H1 (cell line): ENCODE results near the gene PRKCH. TPM values are rescaled to one million over a fixed set of nuclear protein-coding genes. Genes with fewer than 3 reads are reported as not detected.

ENCODE experiments used
- CTCF ChIA-PET: fragments of 300-600 bp; sonication (Branson Sonifier 250); formaldehyde crosslinking; loops from one replicate; lab custom pipeline; 2021; ENCODE audit not compliant: partially characterized antibody; lab: Charles Lee
- POLR2A ChIA-PET: fragments of 300-600 bp; sonication (Branson Sonifier 250); formaldehyde crosslinking; loops from one replicate; lab custom pipeline; 2021; ENCODE audit warnings: inconsistent platforms; ENCODE audit not compliant: partially characterized antibody; lab: Charles Lee
- DNase-seq, 2 experiments: peaks; one replicate each; pipeline versions ENCODE4 v3.0.0 to v3.0.0-alpha.2; 2010 to 2022; ENCODE audit warnings: low spot score in 2 of 2, low read depth in 1 of 2, mixed read lengths in 1 of 2
- FAIRE-seq: peaks from 2 replicates; lab custom pipeline; 2011; peaks lifted over from hg19 to GRCh38; lab: Jason Lieb, UNC
- H2AFZ ChIP-seq: 2 replicates; pipeline ENCODE4 v1.8.1; 2012; ENCODE audit warnings: low read length, inconsistent platforms
- H2AK5ac ChIP-seq: 2 replicates; pipeline ENCODE4 v1.6.1; 2013; ENCODE audit warnings: low read depth, low read length
- H2BK120ac ChIP-seq: replicated peaks from 2 replicates; pipeline ENCODE3; 2013; ENCODE audit warnings: low read depth, low read length, inconsistent platforms
- H2BK12ac ChIP-seq: 2 replicates; pipeline ENCODE4 v1.6.1; 2013; ENCODE audit warnings: low read depth, low read length
- H2BK15ac ChIP-seq: 2 replicates; pipeline ENCODE4 v1.6.1; 2013; ENCODE audit warnings: low read length
- H2BK20ac ChIP-seq: 2 replicates; pipeline ENCODE4 v1.6.1; 2013; ENCODE audit warnings: low read length
- H2BK5ac ChIP-seq: 2 replicates; pipeline ENCODE4 v1.6.1; 2013; ENCODE audit warnings: low read depth, low read length
- H3K14ac ChIP-seq: 2 replicates; pipeline ENCODE4 v1.6.1; 2013; ENCODE audit warnings: inconsistent platforms; ENCODE audit not compliant: insufficient read length
- H3K18ac ChIP-seq: 2 replicates; pipeline ENCODE4 v1.6.1; 2013; ENCODE audit warnings: low read length; ENCODE audit errors: extremely low read depth
- H3K23ac ChIP-seq: 2 replicates; pipeline ENCODE4 v1.6.1; 2013; ENCODE audit warnings: inconsistent platforms; ENCODE audit not compliant: insufficient read length
- H3K23me2 ChIP-seq: 2 replicates; pipeline ENCODE4 v1.6.1; 2013; ENCODE audit warnings: low read depth, low read length
- H3K27ac ChIP-seq: 2 replicates; pipeline ENCODE4 v1.6.1; 2011; ENCODE audit warnings: low read depth, low read length, inconsistent platforms
- H3K27me3 ChIP-seq, 4 experiments: replicated peaks in 1 of 4; 1 replicate in 1 of 4; 2 replicates in 3 of 4; pipeline versions ENCODE4 v1.6.1 to v1.8.1; 2011 to 2013; ENCODE audit warnings: low read length in 3 of 4, mild to moderate bottlenecking in 3 of 4, inconsistent platforms in 2 of 4, mixed read lengths in 2 of 4, moderate library complexity in 1 of 4; ENCODE audit not compliant: control insufficient read depth in 3 of 4, insufficient read depth in 3 of 4; ENCODE audit errors: extremely low read depth in 1 of 4
- H3K36me3 ChIP-seq, 4 experiments: 2 replicates each; pipeline versions ENCODE4 v1.6.1 to v1.8.1; 2011 to 2013; ENCODE audit warnings: mild to moderate bottlenecking in 4 of 4, low read length in 3 of 4, moderate library complexity in 2 of 4, control low read depth in 1 of 4, inconsistent platforms in 1 of 4; ENCODE audit not compliant: insufficient read depth in 4 of 4, control insufficient read depth in 2 of 4
- H3K4ac ChIP-seq: replicated peaks from 2 replicates; pipeline ENCODE3; 2013; ENCODE audit warnings: low read length, low read depth, mixed read lengths, inconsistent platforms; ENCODE audit not compliant: insufficient read length
- H3K4me1 ChIP-seq, 4 experiments: replicated peaks in 1 of 4; 1 replicate in 1 of 4; 2 replicates in 3 of 4; pipeline versions ENCODE4 v1.6.1 to v1.8.1; 2011 to 2013; ENCODE audit warnings: low read length in 3 of 4, inconsistent platforms in 2 of 4, mixed read lengths in 1 of 4; ENCODE audit not compliant: insufficient read depth in 4 of 4, control insufficient read depth in 3 of 4
- H3K4me2 ChIP-seq, 2 experiments: 2 replicates each; pipeline versions ENCODE4 v1.6.1 to v1.8.1; 2011 to 2013; ENCODE audit warnings: low read depth in 2 of 2, low read length in 2 of 2, control low read depth in 1 of 2, inconsistent platforms in 1 of 2, mild to moderate bottlenecking in 1 of 2; ENCODE audit not compliant: insufficient read depth in 1 of 2
- H3K4me3 ChIP-seq, 4 experiments: fragments of 200-600, 300-600 bp in 1 of 4; sonication (generic), shearing (Covaris generic), sonication (Bioruptor Twin) in 1 of 4; 2 replicates each; pipeline versions ENCODE4 v1.5.1 to v1.8.1; 2011 to 2016; ENCODE audit warnings: low read length in 4 of 4, low read depth in 3 of 4, control low read depth in 2 of 4, inconsistent platforms in 2 of 4, mild to moderate bottlenecking in 2 of 4, mixed read lengths in 1 of 4, moderate library complexity in 1 of 4; ENCODE audit not compliant: insufficient read depth in 2 of 4; ENCODE audit errors: extremely low read depth in 1 of 4
- H3K56ac ChIP-seq: replicated peaks from 2 replicates; pipeline ENCODE3; 2013; ENCODE audit warnings: low read depth, mild to moderate bottlenecking, mixed read lengths, low read length, inconsistent platforms; ENCODE audit not compliant: insufficient read length
- H3K79me1 ChIP-seq: 2 replicates; pipeline ENCODE4 v1.6.1; 2013; ENCODE audit warnings: low read depth, low read length, control low read depth
- H3K79me2 ChIP-seq, 2 experiments: 2 replicates each; pipeline versions ENCODE4 v1.6.1 to v1.8.1; 2012 to 2013; ENCODE audit warnings: low read length in 2 of 2, mild to moderate bottlenecking in 2 of 2, inconsistent platforms in 1 of 2; ENCODE audit not compliant: insufficient read depth in 2 of 2, control insufficient read depth in 1 of 2
- H3K9ac ChIP-seq, 4 experiments: replicated peaks in 1 of 4; 1 replicate in 1 of 4; 2 replicates in 3 of 4; pipeline versions ENCODE4 v1.6.1 to v1.8.1; 2011 to 2013; ENCODE audit warnings: low read depth in 3 of 4, low read length in 3 of 4, control low read depth in 2 of 4, mild to moderate bottlenecking in 2 of 4, moderate library complexity in 2 of 4, inconsistent platforms in 1 of 4; ENCODE audit errors: extremely low read depth in 1 of 4
- H3K9me3 ChIP-seq, 2 experiments: 2 replicates each; pipeline versions ENCODE4 v1.6.1 to v1.8.1; 2012 to 2013; ENCODE audit warnings: mild to moderate bottlenecking in 2 of 2, moderate library complexity in 2 of 2, control low read depth in 1 of 2, inconsistent platforms in 1 of 2, low read depth in 1 of 2, low read length in 1 of 2, mixed read lengths in 1 of 2; ENCODE audit not compliant: insufficient read depth in 2 of 2
- H4K20me1 ChIP-seq, 2 experiments: replicated peaks in 1 of 2; 2 replicates each; pipeline versions ENCODE3 to v1.8.1; 2011 to 2013; ENCODE audit warnings: inconsistent platforms in 2 of 2, low read length in 2 of 2, mild to moderate bottlenecking in 1 of 2; ENCODE audit not compliant: insufficient read depth in 2 of 2, control insufficient read depth in 1 of 2
- H4K5ac ChIP-seq: 2 replicates; pipeline ENCODE4 v1.6.1; 2013; ENCODE audit warnings: low read length, low read depth, mixed read lengths, inconsistent platforms; ENCODE audit not compliant: insufficient read length
- H4K8ac ChIP-seq: 2 replicates; pipeline ENCODE4 v1.8.0; 2013; ENCODE audit warnings: mild to moderate bottlenecking, moderate library complexity, low read length, inconsistent platforms; ENCODE audit not compliant: insufficient read depth; ENCODE audit errors: extremely low read depth
- H4K91ac ChIP-seq: replicated peaks from 2 replicates; pipeline ENCODE3; 2013; ENCODE audit warnings: low read length, mixed read lengths, inconsistent platforms; ENCODE audit not compliant: insufficient read length
- CBX5 ChIP-seq: fragments of 300-800, 300-1000 bp; sonication (generic); IDR thresholded peaks from 2 replicates; pipeline ENCODE4 v1.7.1; 2016; ENCODE audit warnings: antibody characterized with exemption, low read length, low read depth
- CEBPB ChIP-seq: IDR thresholded peaks from 2 replicates; pipeline ENCODE4 v1.6.1; 2012; ENCODE audit warnings: low read depth, low read length
- CHD2 ChIP-seq: IDR thresholded peaks from 2 replicates; pipeline ENCODE4 v1.6.1; 2012; ENCODE audit warnings: low read length, improper control_type of control experiment
- CREB1 ChIP-seq: IDR thresholded peaks from 2 replicates; pipeline ENCODE4 v1.6.1; 2012; ENCODE audit warnings: inconsistent platforms
- KDM5A ChIP-seq: fragments of 200-600 bp; IDR thresholded peaks from 2 replicates; pipeline ENCODE4 v1.7.1; 2012; ENCODE audit warnings: mild to moderate bottlenecking, low read length, inconsistent platforms, mixed read lengths
- NANOG ChIP-seq: IDR thresholded peaks from 2 replicates; pipeline ENCODE4 v1.6.1; 2011; ENCODE audit warnings: low read length, low read depth, mild to moderate bottlenecking, inconsistent platforms; ENCODE audit not compliant: insufficient read depth, poor library complexity, severe bottlenecking
- POLR2A ChIP-seq, 2 experiments: IDR thresholded peaks; 1 replicate in 1 of 2; 2 replicates in 1 of 2; pipeline ENCODE4 v1.6.1; 2011; ENCODE audit warnings: low read depth in 2 of 2, low read length in 2 of 2, mild to moderate bottlenecking in 2 of 2; ENCODE audit errors: control extremely low read depth in 1 of 2
- RBBP5 ChIP-seq: IDR thresholded peaks from 2 replicates; pipeline ENCODE4 v1.7.1; 2012; ENCODE audit warnings: low read depth, mild to moderate bottlenecking, inconsistent platforms, low read length, moderate library complexity, borderline replicate concordance
- SIX5 ChIP-seq: IDR thresholded peaks from 2 replicates; pipeline ENCODE4 v1.6.1; 2011; ENCODE audit warnings: mild to moderate bottlenecking, low read depth, low read length
- TCF12 ChIP-seq: IDR thresholded peaks from 2 replicates; pipeline ENCODE4 v1.6.1; 2011; ENCODE audit warnings: low read depth, mild to moderate bottlenecking, low read length
- TEAD4 ChIP-seq: IDR thresholded peaks from 2 replicates; pipeline ENCODE4 v1.6.1; 2012; ENCODE audit warnings: low read depth, low read length, inconsistent platforms, mixed read lengths
- YY1 ChIP-seq: IDR thresholded peaks from 2 replicates; pipeline ENCODE4 v1.6.1; 2011; ENCODE audit warnings: low read depth, mild to moderate bottlenecking, low read length
- ZNF274 ChIP-seq: IDR thresholded peaks from 2 replicates; pipeline ENCODE4 v1.7.0; 2012; ENCODE audit warnings: low read length, borderline replicate concordance; ENCODE audit errors: extremely low read depth
- WGBS, 2 experiments: shearing (Covaris generic) in 1 of 2; methylation state at CpG; one replicate each; pipeline versions ENCODE4 v1.1.6 to v1.1.7; 2013 to 2015; ENCODE audit warnings: low lambda C conversion rate in 2 of 2, mixed read lengths in 2 of 2, inconsistent platforms in 1 of 2, low coverage in 1 of 2, missing lambda C conversion rate in 1 of 2; ENCODE audit not compliant: insufficient replicate concordance in 2 of 2, insufficient coverage in 1 of 2, insufficient read length in 1 of 2; ENCODE audit errors: extremely low coverage in 1 of 2, missing lambda C conversion rate in 1 of 2; 5-methylcytosine and 5-hydroxymethylcytosine counted together
- polyA plus RNA-seq, 7 experiments: library from polyadenylated mRNA; depleted of rRNA in 3 of 7; stranded (reverse) in 5 of 7; unstranded in 2 of 7; fragments of >200 nt in 5 of 7; fragments of 200-250 nt in 2 of 7; gene quantifications; 1 replicate in 5 of 7; 2 replicates in 1 of 7; 4 replicates in 1 of 7; pipeline versions ENCODE4 v1.2.1 to v1.2.3, GENCODE V29; 2011 to 2013; ENCODE audit warnings: missing spikeins in 2 of 7, mixed read lengths in 2 of 7
- total RNA-seq: library from RNA; stranded (reverse); fragmentation: NEBNext Ultra II Directional; extraction: Animal tissue kit (Norgen Biotek cat#: 25700); gene quantifications from 2 replicates; pipeline ENCODE4 v1.2.1, GENCODE V29; 2021
- TF ChIP-seq, protein P1 (sequence below), 3 experiments: IDR thresholded peaks; 1 replicate in 2 of 3; 2 replicates in 1 of 3; pipeline versions ENCODE4 v1.5.1 to v1.6.1; 2011; ENCODE audit warnings: low read length in 3 of 3, mild to moderate bottlenecking in 3 of 3, inconsistent platforms in 2 of 3, low read depth in 1 of 3, moderate library complexity in 1 of 3; ENCODE audit not compliant: insufficient read depth in 1 of 3; ENCODE audit errors: control extremely low read depth in 1 of 3

The PRKCH gene
- total and polyA plus RNA-seq, 2 of the 8 experiments (the other 6 are each of a cell fraction or from before 2014, with no cell fraction given), result 6.4 to 7.0 TPM

DNA sequence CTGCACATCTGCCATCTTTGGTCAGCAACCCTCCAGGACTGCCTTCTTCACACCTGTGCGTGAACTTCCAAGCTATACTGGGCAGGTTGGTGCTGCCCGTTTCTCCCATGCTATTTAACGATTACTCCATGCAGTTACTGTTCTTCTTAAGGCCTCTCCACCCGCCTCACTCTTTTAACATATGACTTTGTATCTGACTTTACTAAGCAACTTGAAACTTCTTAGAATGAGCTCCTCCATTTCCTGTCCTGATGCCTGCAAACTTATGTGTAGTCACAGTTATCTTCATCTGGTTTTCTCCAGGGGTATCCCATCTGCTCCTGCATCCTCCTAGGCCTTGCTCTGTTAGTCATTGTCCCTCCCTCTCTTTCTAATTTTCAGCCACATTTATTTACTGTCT is 35.7 kb downstream of the PRKCH start:
- no peaks in the 10 kb centered on the region for H3K36me3 ChIP-seq
- no peak overlapping the region for H4K91ac ChIP-seq
- H3K18ac ChIP-seq, result no peak overlapping the region
- H2BK15ac ChIP-seq, result 0 out of 2 replicates have a peak overlapping the region, but pooled peaks have one; percentile 67
- no peaks in the 10 kb centered on the region for H3K9me3 ChIP-seq
- H3K23ac ChIP-seq, result no peak overlapping the region
- H3K4ac ChIP-seq, result no peak overlapping the region
- peaks cover 2 to 5% (median 3%) of the 10 kb centered on the region in 4 experiments; a peak in 4 of 7 replicates for H3K4me1 ChIP-seq
- no peaks in the 10 kb centered on the region; a peak in 1 of 4 replicates for H3K79me2 ChIP-seq
- ChIA-PET CTCF (interaction anchor here (0.6 kb wide), 1 partner anchor 304 kb away, joined by 3 read pairs; no protein-coding TSS in a partner anchor), POLR2A (no interaction called here)
- H3K27ac ChIP-seq, result no peak overlapping the region
- H3K4me2 ChIP-seq, result no peak overlapping the region
- H3K9ac ChIP-seq, result no peak overlapping the region
- no peak overlapping the region for H2AFZ ChIP-seq
- H2AK5ac ChIP-seq, result peak overlapping the region; percentile 16; the same call in 1 of the 2 replicates
- H2BK12ac ChIP-seq, result no peak overlapping the region
- H2BK20ac ChIP-seq, result no peak overlapping the region
- no peak overlapping the region for H3K14ac ChIP-seq
- no peak overlapping the region for H3K56ac ChIP-seq
- no peaks in the 10 kb centered on the region for H4K20me1 ChIP-seq
- no peak overlapping the region for H2BK120ac ChIP-seq
- H3K4me3 ChIP-seq, result no peak overlapping the region
- TF ChIP-seq TEAD4 (no peak), RBBP5 (no peak), CHD2 (no peak), ZNF274 (no peak), NANOG (no peak), CREB1 (no peak), CBX5 (no peak), CEBPB (no peak), KDM5A (no peak), SIX5 (no peak), TCF12 (no peak), YY1 (no peak), POLR2A (IDR thresholded peaks at IDR 0.05; ENCODE audit: control extremely low read depth in 1 of 2, low read depth in 2 of 2, low read length in 2 of 2) (no peak)
- TF ChIP-seq, protein P1, sequence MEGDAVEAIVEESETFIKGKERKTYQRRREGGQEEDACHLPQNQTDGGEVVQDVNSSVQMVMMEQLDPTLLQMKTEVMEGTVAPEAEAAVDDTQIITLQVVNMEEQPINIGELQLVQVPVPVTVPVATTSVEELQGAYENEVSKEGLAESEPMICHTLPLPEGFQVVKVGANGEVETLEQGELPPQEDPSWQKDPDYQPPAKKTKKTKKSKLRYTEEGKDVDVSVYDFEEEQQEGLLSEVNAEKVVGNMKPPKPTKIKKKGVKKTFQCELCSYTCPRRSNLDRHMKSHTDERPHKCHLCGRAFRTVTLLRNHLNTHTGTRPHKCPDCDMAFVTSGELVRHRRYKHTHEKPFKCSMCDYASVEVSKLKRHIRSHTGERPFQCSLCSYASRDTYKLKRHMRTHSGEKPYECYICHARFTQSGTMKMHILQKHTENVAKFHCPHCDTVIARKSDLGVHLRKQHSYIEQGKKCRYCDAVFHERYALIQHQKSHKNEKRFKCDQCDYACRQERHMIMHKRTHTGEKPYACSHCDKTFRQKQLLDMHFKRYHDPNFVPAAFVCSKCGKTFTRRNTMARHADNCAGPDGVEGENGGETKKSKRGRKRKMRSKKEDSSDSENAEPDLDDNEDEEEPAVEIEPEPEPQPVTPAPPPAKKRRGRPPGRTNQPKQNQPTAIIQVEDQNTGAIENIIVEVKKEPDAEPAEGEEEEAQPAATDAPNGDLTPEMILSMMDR (IDR thresholded peaks at IDR 0.05; ENCODE audit: control extremely low read depth in 1 of 3, insufficient read depth in 1 of 3, low read depth in 1 of 3, low read length in 3 of 3), result no peak
- H2BK5ac ChIP-seq, result no peak overlapping the region
- H4K8ac ChIP-seq, result no peak overlapping the region
- FAIRE-seq (no peak), DNase-seq (no peak)
- H3K79me1 ChIP-seq, result no peaks in the 10 kb centered on the region
- no peaks in the 10 kb centered on the region for H3K27me3 ChIP-seq
- 85% methylated on average over 4 of the region's 4 CpGs; no CpG with 5 or more reads in 1 of the 2 experiments for WGBS, 2 experiments
- no peaks in the 10 kb centered on the region for H3K23me2 ChIP-seq
- H4K5ac ChIP-seq, result no peak overlapping the region
